CD4-positive, alpha-beta T cell treated with Interleukin-21 for 1 hour (primary cell): ENCODE data around the gene TSEN34.

ENCODE experiments used
- DNase-seq: peaks from one replicate; pipeline ENCODE4 v3.0.0-alpha.2; 2020

TSEN34 gene

GRCh38 chr19:54191011-54191810 is at the start of gene TSEN34:
Gene TSEN34 (plus strand): TSS chr19:54191308. CDS start chr19:54191365, 57 bp downstream.
- peak; percentile 91 for DNase-seq

- DNase-seq = no peak
These were observed 49.8 kb upstream of the TSEN34 start for GRCh38 chr19:54141356-54141755.

- DNase-seq = no peak
These were observed 48.8 kb upstream of the TSEN34 start for GRCh38 chr19:54142166-54142780.

- DNase-seq = no peak
These were observed 45.5 kb upstream of the TSEN34 start for GRCh38 chr19:54145541-54146158.

- no peak for DNase-seq
These were observed 43.4 kb upstream of the TSEN34 start for GRCh38 chr19:54147676-54148075.

GRCh38 chr19:54148158-54148557 is 43.0 kb upstream of the TSEN34 start:
- no peak for DNase-seq

GRCh38 chr19:54149021-54149812 is 41.9 kb upstream of the TSEN34 start:
- DNase-seq = no peak

- DNase-seq = no peak
These were observed 39.6 kb upstream of the TSEN34 start for GRCh38 chr19:54151362-54152035.

- DNase-seq = no peak
These were observed 38.8 kb upstream of the TSEN34 start for GRCh38 chr19:54152267-54152666.

GRCh38 chr19:54152878-54153524 is 38.1 kb upstream of the TSEN34 start:
- no peak for DNase-seq

GRCh38 chr19:54153731-54154326 is 37.3 kb upstream of the TSEN34 start:
- DNase-seq = no peak

GRCh38 chr19:54154603-54155345 is 36.3 kb upstream of the TSEN34 start:
- peak; percentile 37 for DNase-seq

- no peak for DNase-seq
These were observed 35.4 kb upstream of the TSEN34 start for GRCh38 chr19:54155694-54156093.

- no peak for DNase-seq
These were observed 34.6 kb upstream of the TSEN34 start for GRCh38 chr19:54156490-54156889.

GRCh38 chr19:54156953-54157352 is 34.2 kb upstream of the TSEN34 start:
- DNase-seq = no peak

GRCh38 chr19:54158812-54159351 is 32.2 kb upstream of the TSEN34 start:
- peak; percentile 33 for DNase-seq

GRCh38 chr19:54159352-54160181 is 31.5 kb upstream of the TSEN34 start, which contains the start of gene LENG1:
Gene LENG1 (minus strand): TSS chr19:54159721. CDS start chr19:54159695, 26 bp downstream.
- DNase-seq = peak; percentile 100

- DNase-seq = no peak
These were observed 30.8 kb upstream of the TSEN34 start for GRCh38 chr19:54160182-54160811.

GRCh38 chr19:54160854-54161253 is 30.3 kb upstream of the TSEN34 start:
- no peak for DNase-seq
